ENCODE measurements around the gene SLC6A19.

The SLC6A19 gene

GRCh38 chr5:1185629-1186350 lies 15.6 kb upstream of the SLC6A19 start:
- DNase-seq (ENCODE audit: low spot score) = no peak
- TF ChIP-seq, protein P1, sequence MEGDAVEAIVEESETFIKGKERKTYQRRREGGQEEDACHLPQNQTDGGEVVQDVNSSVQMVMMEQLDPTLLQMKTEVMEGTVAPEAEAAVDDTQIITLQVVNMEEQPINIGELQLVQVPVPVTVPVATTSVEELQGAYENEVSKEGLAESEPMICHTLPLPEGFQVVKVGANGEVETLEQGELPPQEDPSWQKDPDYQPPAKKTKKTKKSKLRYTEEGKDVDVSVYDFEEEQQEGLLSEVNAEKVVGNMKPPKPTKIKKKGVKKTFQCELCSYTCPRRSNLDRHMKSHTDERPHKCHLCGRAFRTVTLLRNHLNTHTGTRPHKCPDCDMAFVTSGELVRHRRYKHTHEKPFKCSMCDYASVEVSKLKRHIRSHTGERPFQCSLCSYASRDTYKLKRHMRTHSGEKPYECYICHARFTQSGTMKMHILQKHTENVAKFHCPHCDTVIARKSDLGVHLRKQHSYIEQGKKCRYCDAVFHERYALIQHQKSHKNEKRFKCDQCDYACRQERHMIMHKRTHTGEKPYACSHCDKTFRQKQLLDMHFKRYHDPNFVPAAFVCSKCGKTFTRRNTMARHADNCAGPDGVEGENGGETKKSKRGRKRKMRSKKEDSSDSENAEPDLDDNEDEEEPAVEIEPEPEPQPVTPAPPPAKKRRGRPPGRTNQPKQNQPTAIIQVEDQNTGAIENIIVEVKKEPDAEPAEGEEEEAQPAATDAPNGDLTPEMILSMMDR (IDR thresholded peaks at IDR 0.05) = no peak
- Histone ChIP-seq H3K4me3 (no peak overlapping the region), H3K27ac (no peak overlapping the region)

- Histone ChIP-seq H3K4me3 (no peak overlapping the region), H3K27ac (no peak overlapping the region)
- no peak for DNase-seq (ENCODE audit: low spot score)
- TF ChIP-seq, protein P1 (IDR thresholded peaks at IDR 0.05) = no peak
These were observed 14.8 kb upstream of the SLC6A19 start for GRCh38 chr5:1186351-1187233.

GRCh38 chr5:1187234-1187949 lies 14.0 kb upstream of the SLC6A19 start:
- no peak for DNase-seq (ENCODE audit: low spot score)
- Histone ChIP-seq H3K4me3 (no peak overlapping the region), H3K27ac (no peak overlapping the region)
- TF ChIP-seq, protein P1 (IDR thresholded peaks at IDR 0.05) = no peak

- no peak for DNase-seq (ENCODE audit: low spot score)
- H3K4me3 ChIP-seq = no peak overlapping the region
- H3K27ac ChIP-seq = no peak overlapping the region
- TF ChIP-seq, protein P1 (IDR thresholded peaks at IDR 0.05) = no peak
These were observed 13.5 kb upstream of the SLC6A19 start for GRCh38 chr5:1187950-1188334.

DNA sequence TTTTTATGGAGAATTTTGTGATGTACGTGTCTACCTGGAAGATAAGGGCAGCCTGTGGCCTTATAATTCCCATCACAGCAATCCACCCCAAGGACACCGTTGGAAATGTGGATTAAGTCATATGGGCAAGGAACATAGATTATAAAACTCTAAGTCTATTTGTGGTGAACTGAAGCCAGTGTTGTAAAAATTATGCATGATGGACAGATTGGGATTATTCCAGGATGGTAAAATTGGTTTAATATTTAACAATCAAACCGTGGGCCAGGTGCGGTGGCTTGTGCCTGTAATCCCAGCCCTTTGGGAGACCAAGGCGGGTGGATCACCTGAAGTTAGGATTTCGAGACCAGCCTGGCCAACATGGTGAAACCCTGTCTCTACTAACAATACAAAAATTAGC lies 12.9 kb upstream of the SLC6A19 start:
- DNase-seq (ENCODE audit: low spot score) = no peak
- Histone ChIP-seq H3K4me3 (no peak overlapping the region), H3K27ac (no peak overlapping the region)
- TF ChIP-seq, protein P1 (IDR thresholded peaks at IDR 0.05) = no peak

GRCh38 chr5:1189269-1189668 lies 12.1 kb upstream of the SLC6A19 start:
- TF ChIP-seq, protein P1 (IDR thresholded peaks at IDR 0.05) = no peak
- DNase-seq (ENCODE audit: low spot score) = no peak
- H3K4me3 ChIP-seq = no peak overlapping the region
- H3K27ac ChIP-seq = no peak overlapping the region

Data from coronary artery (tissue), 2 donors.